GM19193 (cell line): ENCODE results near the gene CCDC149.

Source experiments
- POLR2A ChIP-seq: IDR thresholded peaks from 4 replicates; pipeline ENCODE4 v1.6.1; 2011; ENCODE audit not compliant: insufficient read depth, insufficient read length; ENCODE audit errors: extremely low read depth

The CCDC149 gene

GRCh38 chr4:24892278-24892677, 20.6 kb downstream of the CCDC149 start:
- TF ChIP-seq POLR2A: no peak

GRCh38 chr4:24890561-24891126, 22.2 kb downstream of the CCDC149 start:
- TF ChIP-seq POLR2A: no peak

- TF ChIP-seq POLR2A: no peak
Observed at GRCh38 chr4:24889991-24890390, 22.9 kb downstream of the CCDC149 start.

GRCh38 chr4:24888475-24889344, 24.1 kb downstream of the CCDC149 start:
- TF ChIP-seq POLR2A: no peak

- no peak for TF ChIP-seq POLR2A
Observed at GRCh38 chr4:24887881-24888430, 24.9 kb downstream of the CCDC149 start.

- TF ChIP-seq POLR2A: no peak
Observed at GRCh38 chr4:24886596-24886995, 26.2 kb downstream of the CCDC149 start.

- TF ChIP-seq POLR2A: no peak
Observed at GRCh38 chr4:24885342-24885741, 27.5 kb downstream of the CCDC149 start.

- TF ChIP-seq POLR2A: no peak
Observed at GRCh38 chr4:24884902-24885301, 27.9 kb downstream of the CCDC149 start.

- no peak for TF ChIP-seq POLR2A
Observed at GRCh38 chr4:24881508-24882196, 31.2 kb downstream of the CCDC149 start.

- TF ChIP-seq POLR2A: no peak
Observed at GRCh38 chr4:24880186-24880585, 32.7 kb downstream of the CCDC149 start.

GRCh38 chr4:24878636-24879016, 34.2 kb downstream of the CCDC149 start:
- TF ChIP-seq POLR2A: no peak

- no peak for TF ChIP-seq POLR2A
Observed at GRCh38 chr4:24877868-24878635, 34.8 kb downstream of the CCDC149 start.

- TF ChIP-seq POLR2A: no peak
Observed at GRCh38 chr4:24876431-24876830, 36.4 kb downstream of the CCDC149 start.

- TF ChIP-seq POLR2A: no peak
Observed at GRCh38 chr4:24872720-24873119, 40.1 kb downstream of the CCDC149 start.

GRCh38 chr4:24871210-24871609, 41.6 kb downstream of the CCDC149 start:
- no peak for TF ChIP-seq POLR2A
